AG09319 (cell line): ENCODE measurements around the gene B3GALT5.

Experiments
- DNase-seq: peaks from one replicate; pipeline ENCODE4 v3.0.0-alpha.2; 2010; ENCODE audit warnings: low read depth; ENCODE audit errors: extremely low read depth
- CTCF ChIP-seq: IDR thresholded peaks from 2 replicates; pipeline ENCODE4 v1.5.1; 2011; ENCODE audit warnings: low read depth, mild to moderate bottlenecking, inconsistent platforms, low read length, moderate library complexity

B3GALT5 gene

GRCh38 chr21:39663066-39663465, 50.3 kb downstream of the B3GALT5 start:
- no peak for DNase-seq
- no peak for TF ChIP-seq CTCF

- TF ChIP-seq CTCF, result no peak
- no peak for DNase-seq
These were observed 51.2 kb downstream of the B3GALT5 start for GRCh38 chr21:39663742-39664492.

GRCh38 chr21:39664586-39664985, 51.8 kb downstream of the B3GALT5 start:
- no peak for TF ChIP-seq CTCF

GRCh38 chr21:39666026-39666425, 53.3 kb downstream of the B3GALT5 start:
- no peak for DNase-seq

More at GRCh38 chr21:39664586-39664985, 51.8 kb downstream of the B3GALT5 start:
- DNase-seq, result no peak

DNA sequence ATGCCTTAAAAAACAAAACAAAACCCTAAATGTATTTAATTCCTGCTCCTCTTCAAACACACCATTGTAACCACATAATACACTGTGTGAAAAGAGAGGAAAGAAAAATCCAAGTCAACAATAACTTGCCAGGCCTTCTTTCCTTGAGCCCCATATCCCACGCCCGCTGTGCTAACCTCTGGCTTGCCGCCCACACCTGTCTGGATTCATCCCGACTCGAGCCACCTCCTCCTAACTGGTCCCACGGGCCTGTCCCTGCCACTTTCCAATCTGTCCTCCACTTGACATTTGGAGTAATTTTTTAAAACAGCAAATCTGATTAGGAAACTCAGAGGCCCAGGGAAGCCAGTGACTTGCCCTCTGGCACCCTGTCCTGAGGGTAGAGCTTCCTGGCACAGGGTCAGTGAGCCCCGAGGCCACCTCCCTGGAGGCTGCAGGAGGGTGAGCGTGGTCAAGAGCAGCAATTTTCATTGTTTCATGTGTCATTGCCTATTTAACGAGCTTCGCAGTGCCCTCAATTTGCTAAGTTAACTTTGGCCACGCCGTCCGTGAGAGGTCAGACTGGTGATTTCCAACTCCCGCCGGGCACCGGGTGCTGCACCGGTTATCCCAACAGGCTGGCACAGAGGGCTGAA, 54.1 kb downstream of the B3GALT5 start:
- no peak for DNase-seq
- no peak for TF ChIP-seq CTCF

More at GRCh38 chr21:39666026-39666425, 53.3 kb downstream of the B3GALT5 start:
- TF ChIP-seq CTCF, result no peak

GRCh38 chr21:39667353-39667891, 54.7 kb downstream of the B3GALT5 start:
- no peak for DNase-seq
- no peak for TF ChIP-seq CTCF

- TF ChIP-seq CTCF, result no peak
- no peak for DNase-seq
These were observed 55.6 kb downstream of the B3GALT5 start for GRCh38 chr21:39668369-39668768.
